Osteoblast (primary cell): ENCODE results near the gene ABCC4. TPM values are rescaled to one million over a fixed set of nuclear protein-coding genes. Genes with fewer than 3 reads are reported as not detected.

ENCODE experiments used
- DNase-seq: peaks from one replicate; pipeline ENCODE4 v3.0.0; 2011; ENCODE audit warnings: low spot score, mixed read lengths; ENCODE audit not compliant: insufficient read length; ENCODE audit errors: missing footprints
- H2AFZ ChIP-seq: 2 replicates; pipeline ENCODE4 v1.6.0; 2011; ENCODE audit warnings: mild to moderate bottlenecking, low read length
- H3K27ac ChIP-seq: 2 replicates; pipeline ENCODE4 v1.5.1; 2011; ENCODE audit warnings: mild to moderate bottlenecking, low read depth, low read length, moderate library complexity
- H3K27me3 ChIP-seq: 2 replicates; pipeline ENCODE4 v1.6.0; 2012; ENCODE audit warnings: mild to moderate bottlenecking, control low read depth, inconsistent platforms, low read length, moderate library complexity; ENCODE audit not compliant: insufficient read depth
- H3K36me3 ChIP-seq: 2 replicates; pipeline ENCODE4 v1.5.1; 2011; ENCODE audit warnings: mild to moderate bottlenecking, low read length, control low read depth, moderate library complexity; ENCODE audit not compliant: insufficient read depth
- H3K4me1 ChIP-seq: 2 replicates; pipeline ENCODE4 v1.5.1; 2011; ENCODE audit warnings: mild to moderate bottlenecking, low read length, control low read depth, moderate library complexity; ENCODE audit not compliant: insufficient read depth
- H3K4me2 ChIP-seq: 2 replicates; pipeline ENCODE4 v1.6.0; 2011; ENCODE audit warnings: mild to moderate bottlenecking, low read length; ENCODE audit not compliant: insufficient read depth
- H3K4me3 ChIP-seq: fragments of 200-600 bp; sonication (generic); 3 replicates; pipeline ENCODE4 v1.5.1; 2012; ENCODE audit warnings: mild to moderate bottlenecking, low read length, inconsistent platforms; ENCODE audit not compliant: insufficient read depth
- H3K79me2 ChIP-seq: 2 replicates; pipeline ENCODE4 v1.6.0; 2012; ENCODE audit warnings: mild to moderate bottlenecking, low read length, control low read depth, inconsistent platforms; ENCODE audit not compliant: insufficient read depth
- H3K9me3 ChIP-seq: 2 replicates; pipeline ENCODE4 v1.5.1; 2011; ENCODE audit warnings: low read depth, low read length, control low read depth
- H4K20me1 ChIP-seq: 2 replicates; pipeline ENCODE4 v1.6.0; 2012; ENCODE audit warnings: mild to moderate bottlenecking, low read length, control low read depth; ENCODE audit not compliant: insufficient read depth
- CTCF ChIP-seq: IDR thresholded peaks from 2 replicates; pipeline ENCODE4 v1.5.1; 2011; ENCODE audit warnings: mild to moderate bottlenecking, low read depth, low read length, moderate library complexity; ENCODE audit errors: extremely low read depth
- total RNA-seq: library from RNA; depleted of rRNA; stranded (reverse); fragments of >200 nt; gene quantifications from 2 replicates; pipeline ENCODE4 v1.2.3, GENCODE V29; 2012

ABCC4 gene
- total RNA-seq, 1 donor = 27.5 TPM

- Histone ChIP-seq H3K4me3 (no peak overlapping the region), H3K4me1 (peaks cover 18% of the 10 kb centered on the region), H4K20me1 (peaks cover 3% of the 10 kb centered on the region), H2AFZ (no peak overlapping the region), H3K79me2 (no peaks in the 10 kb centered on the region), H3K4me2 (no peak overlapping the region), H3K27me3 (no peaks in the 10 kb centered on the region), H3K9me3 (no peaks in the 10 kb centered on the region), H3K36me3 (no peaks in the 10 kb centered on the region), H3K27ac (no peak overlapping the region)
- no peak for DNase-seq
- TF ChIP-seq CTCF = no peak
Measured at GRCh38 chr13:95255072-95255732, 46.0 kb downstream of the ABCC4 start.

GRCh38 chr13:95254339-95254738 lies 46.9 kb downstream of the ABCC4 start:
- Histone ChIP-seq H3K4me2 (no peak overlapping the region), H3K79me2 (no peaks in the 10 kb centered on the region), H3K27me3 (no peaks in the 10 kb centered on the region), H3K4me1 (peaks cover 18% of the 10 kb centered on the region), H3K27ac (no peak overlapping the region), H4K20me1 (peaks cover 3% of the 10 kb centered on the region), H3K4me3 (no peak overlapping the region), H3K36me3 (no peaks in the 10 kb centered on the region), H3K9me3 (no peaks in the 10 kb centered on the region), H2AFZ (no peak overlapping the region)
- TF ChIP-seq CTCF = no peak
- no peak for DNase-seq

- Histone ChIP-seq H3K79me2 (no peaks in the 10 kb centered on the region), H3K9me3 (no peaks in the 10 kb centered on the region), H4K20me1 (peaks cover 3% of the 10 kb centered on the region), H3K4me3 (no peak overlapping the region), H3K4me2 (no peak overlapping the region), H3K27me3 (no peaks in the 10 kb centered on the region), H2AFZ (no peak overlapping the region), H3K4me1 (peaks cover 18% of the 10 kb centered on the region), H3K36me3 (no peaks in the 10 kb centered on the region), H3K27ac (no peak overlapping the region)
- TF ChIP-seq CTCF = no peak
- no peak for DNase-seq
Measured at GRCh38 chr13:95253033-95253432, 48.2 kb downstream of the ABCC4 start.

- no peaks in the 10 kb centered on the region for H3K27me3 ChIP-seq
- no peak overlapping the region for H2AFZ ChIP-seq
- TF ChIP-seq CTCF = no peak
- DNase-seq = no peak
- H3K4me1 ChIP-seq = peaks cover 18% of the 10 kb centered on the region
- H3K79me2 ChIP-seq = no peaks in the 10 kb centered on the region
- no peak overlapping the region for H3K4me2 ChIP-seq
- H3K9me3 ChIP-seq = no peaks in the 10 kb centered on the region
- no peaks in the 10 kb centered on the region for H3K36me3 ChIP-seq
- no peak overlapping the region for H3K27ac ChIP-seq
- no peak overlapping the region for H3K4me3 ChIP-seq
- H4K20me1 ChIP-seq = peaks cover 2% of the 10 kb centered on the region
Measured at GRCh38 chr13:95251641-95252040, 49.6 kb downstream of the ABCC4 start.
